ENCODE data around the gene TERT.

- TF ChIP-seq, protein P1, sequence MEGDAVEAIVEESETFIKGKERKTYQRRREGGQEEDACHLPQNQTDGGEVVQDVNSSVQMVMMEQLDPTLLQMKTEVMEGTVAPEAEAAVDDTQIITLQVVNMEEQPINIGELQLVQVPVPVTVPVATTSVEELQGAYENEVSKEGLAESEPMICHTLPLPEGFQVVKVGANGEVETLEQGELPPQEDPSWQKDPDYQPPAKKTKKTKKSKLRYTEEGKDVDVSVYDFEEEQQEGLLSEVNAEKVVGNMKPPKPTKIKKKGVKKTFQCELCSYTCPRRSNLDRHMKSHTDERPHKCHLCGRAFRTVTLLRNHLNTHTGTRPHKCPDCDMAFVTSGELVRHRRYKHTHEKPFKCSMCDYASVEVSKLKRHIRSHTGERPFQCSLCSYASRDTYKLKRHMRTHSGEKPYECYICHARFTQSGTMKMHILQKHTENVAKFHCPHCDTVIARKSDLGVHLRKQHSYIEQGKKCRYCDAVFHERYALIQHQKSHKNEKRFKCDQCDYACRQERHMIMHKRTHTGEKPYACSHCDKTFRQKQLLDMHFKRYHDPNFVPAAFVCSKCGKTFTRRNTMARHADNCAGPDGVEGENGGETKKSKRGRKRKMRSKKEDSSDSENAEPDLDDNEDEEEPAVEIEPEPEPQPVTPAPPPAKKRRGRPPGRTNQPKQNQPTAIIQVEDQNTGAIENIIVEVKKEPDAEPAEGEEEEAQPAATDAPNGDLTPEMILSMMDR (IDR thresholded peaks at IDR 0.05): no peak
- TF ChIP-seq EZH2phosphoT487 (IDR thresholded peaks at IDR 0.05): no peak
Observed at GRCh38 chr5:1285141-1285540, 9.7 kb downstream of the TERT start.
